ENCODE measurements around the gene EFEMP2.

EFEMP2 gene

GRCh38 chr11:65822776-65823528 is 49.6 kb downstream of the EFEMP2 start:
- CTCF ChIA-PET: interaction anchor here (1.1 to 9.3 kb wide), 8 partner anchors 10 to 166 kb away, joined by 3 to 170 read pairs (median 6); partner anchors contain the start of gene KAT5
- POLR2A ChIA-PET: no interaction called here
- TF ChIP-seq, protein P1, sequence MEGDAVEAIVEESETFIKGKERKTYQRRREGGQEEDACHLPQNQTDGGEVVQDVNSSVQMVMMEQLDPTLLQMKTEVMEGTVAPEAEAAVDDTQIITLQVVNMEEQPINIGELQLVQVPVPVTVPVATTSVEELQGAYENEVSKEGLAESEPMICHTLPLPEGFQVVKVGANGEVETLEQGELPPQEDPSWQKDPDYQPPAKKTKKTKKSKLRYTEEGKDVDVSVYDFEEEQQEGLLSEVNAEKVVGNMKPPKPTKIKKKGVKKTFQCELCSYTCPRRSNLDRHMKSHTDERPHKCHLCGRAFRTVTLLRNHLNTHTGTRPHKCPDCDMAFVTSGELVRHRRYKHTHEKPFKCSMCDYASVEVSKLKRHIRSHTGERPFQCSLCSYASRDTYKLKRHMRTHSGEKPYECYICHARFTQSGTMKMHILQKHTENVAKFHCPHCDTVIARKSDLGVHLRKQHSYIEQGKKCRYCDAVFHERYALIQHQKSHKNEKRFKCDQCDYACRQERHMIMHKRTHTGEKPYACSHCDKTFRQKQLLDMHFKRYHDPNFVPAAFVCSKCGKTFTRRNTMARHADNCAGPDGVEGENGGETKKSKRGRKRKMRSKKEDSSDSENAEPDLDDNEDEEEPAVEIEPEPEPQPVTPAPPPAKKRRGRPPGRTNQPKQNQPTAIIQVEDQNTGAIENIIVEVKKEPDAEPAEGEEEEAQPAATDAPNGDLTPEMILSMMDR (IDR thresholded peaks at IDR 0.05; ENCODE audit: insufficient read depth, low read length, missing control alignments): no peak
- no peak for DNase-seq (ENCODE audit: low read depth, low spot score)
- no peak overlapping the region for H3K4me3 ChIP-seq (ENCODE audit: low read depth, low read length)

GRCh38 chr11:65821107-65821506 is 51.5 kb downstream of the EFEMP2 start:
- ChIA-PET POLR2A (no interaction called here), CTCF (interaction anchor here (0.8 to 9.3 kb wide), 5 partner anchors 9 to 115 kb away, joined by 5 to 170 read pairs (median 16); partner anchors contain the start of genes KAT5 and SNX32)
- TF ChIP-seq, protein P1 (IDR thresholded peaks at IDR 0.05; ENCODE audit: insufficient read depth, low read length, missing control alignments): no peak
- DNase-seq (ENCODE audit: low read depth, low spot score): no peak
- H3K4me3 ChIP-seq (ENCODE audit: low read depth, low read length): no peak overlapping the region

DNA sequence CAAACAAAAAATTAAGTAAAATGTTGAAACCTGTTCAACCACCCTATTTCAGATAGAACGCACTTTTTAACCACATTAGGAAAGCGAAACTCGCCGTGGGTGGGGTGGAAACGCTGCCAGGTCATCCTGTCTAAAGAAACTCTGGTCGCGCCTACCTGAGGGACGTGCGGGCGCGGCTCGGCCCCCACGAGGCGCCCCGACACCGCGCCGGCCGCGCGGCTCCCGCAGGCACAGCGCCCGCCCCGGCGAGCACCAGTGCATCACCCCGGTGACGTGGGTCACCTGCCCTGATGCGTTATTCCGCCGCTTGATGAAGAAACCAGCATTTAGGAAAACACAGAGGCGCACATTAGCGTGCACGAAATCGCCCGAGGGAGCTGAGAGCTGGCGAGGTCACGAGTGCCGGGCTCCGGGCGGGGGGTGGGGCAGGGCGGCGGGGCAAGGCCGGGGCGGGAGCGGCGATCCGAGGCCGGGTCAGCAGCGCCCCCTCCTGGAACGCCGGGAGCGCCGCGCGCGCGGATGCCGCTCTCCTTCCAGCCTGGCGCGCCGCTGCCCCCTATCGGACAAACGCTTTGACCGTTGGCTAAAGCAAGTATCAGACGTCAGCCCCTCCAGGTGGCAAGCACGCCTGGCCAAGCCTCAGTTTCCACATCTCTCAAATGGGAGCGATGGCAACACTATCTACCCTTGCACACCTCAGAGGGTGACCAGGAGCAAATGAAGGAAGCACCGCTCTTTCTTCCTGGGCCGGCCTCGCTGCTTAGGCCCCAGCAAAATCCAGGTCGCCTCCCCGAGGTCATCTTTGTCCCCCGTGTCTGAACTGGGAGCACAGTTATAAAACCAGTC is 54.5 kb downstream of the EFEMP2 start:
- TF ChIP-seq, protein P1 (IDR thresholded peaks at IDR 0.05; ENCODE audit: insufficient read depth, low read length, missing control alignments): peak; percentile 96
- peak; percentile 5 for DNase-seq (ENCODE audit: low read depth, low spot score)
- H3K4me3 ChIP-seq (ENCODE audit: low read depth, low read length): peak overlapping the region; percentile 79
- ChIA-PET CTCF (interaction anchor here (0.5 to 9.3 kb wide), 53 partner anchors 10 to 247 kb away, joined by 3 to 170 read pairs (median 5); partner anchors contain the start of genes AP5B1, KAT5, RNASEH2C and SIPA1), POLR2A (interaction anchor here (0.5 kb wide), 1 partner anchor 103 kb away, joined by 3 read pairs; no protein-coding TSS in a partner anchor)

- CTCF ChIA-PET: interaction anchor here (0.5 to 9.3 kb wide), 39 partner anchors 9 to 400 kb away, joined by 3 to 170 read pairs (median 6); partner anchors contain the start of genes AP5B1, KAT5, RNASEH2C and SNX32
- POLR2A ChIA-PET: interaction anchor here (0.5 to 1.2 kb wide), 2 partner anchors 103 to 202 kb away, joined by 3 read pairs; partner anchors contain the start of gene PCNX3
- H3K4me3 ChIP-seq (ENCODE audit: low read depth, low read length): peak overlapping the region; percentile 79
- TF ChIP-seq, protein P1 (IDR thresholded peaks at IDR 0.05; ENCODE audit: insufficient read depth, low read length, missing control alignments): no peak
- DNase-seq (ENCODE audit: low read depth, low spot score): no peak
Measured at GRCh38 chr11:65817312-65817834, 55.2 kb downstream of the EFEMP2 start.

DNA sequence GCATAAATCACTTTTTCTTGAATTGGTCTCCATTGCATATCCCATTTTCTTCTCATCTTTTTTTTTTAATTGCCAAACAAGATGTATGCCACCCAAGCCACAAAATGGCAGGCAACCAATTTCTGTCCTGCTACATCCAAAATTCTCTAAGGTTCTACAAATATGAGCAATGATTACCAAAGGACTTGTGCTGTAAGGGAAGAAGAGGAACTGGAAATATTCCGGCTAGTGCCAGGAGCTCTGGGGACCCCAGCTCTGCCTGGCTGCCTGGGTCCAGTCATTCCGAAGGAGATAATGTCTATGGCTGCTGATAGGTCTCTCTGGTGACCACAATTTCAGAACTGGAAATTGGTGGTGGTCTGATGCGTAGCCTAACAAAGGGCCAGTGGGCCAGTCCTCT is 55.9 kb downstream of the EFEMP2 start:
- no peak for DNase-seq (ENCODE audit: low read depth, low spot score)
- ChIA-PET POLR2A (interaction anchor here (1.2 kb wide), 1 partner anchor 201 kb away, joined by 3 read pairs; the partner anchor contains the start of gene PCNX3), CTCF (interaction anchor here (0.9 to 9.3 kb wide), 22 partner anchors 8 to 275 kb away, joined by 3 to 170 read pairs (median 12); partner anchors contain the start of genes AP5B1, KAT5, RNASEH2C and SNX32)
- TF ChIP-seq, protein P1 (IDR thresholded peaks at IDR 0.05; ENCODE audit: insufficient read depth, low read length, missing control alignments): no peak
- H3K4me3 ChIP-seq (ENCODE audit: low read depth, low read length): no peak overlapping the region

Measured in AG04449 (cell line).